NCI-H128 (cell line): ENCODE results near the gene TIFAB.
"Not testable (repeated sequence)": the region's sequence is repeated elsewhere in the genome, so short reads cannot be mapped to it uniquely, and the experiment has no call there.

ENCODE experiments used
- DNase-seq: peaks from one replicate; lab custom pipeline; 2025; ENCODE audit not compliant: unreplicated experiment; lab: John Stamatoyannopoulos, UW

TIFAB gene

DNA sequence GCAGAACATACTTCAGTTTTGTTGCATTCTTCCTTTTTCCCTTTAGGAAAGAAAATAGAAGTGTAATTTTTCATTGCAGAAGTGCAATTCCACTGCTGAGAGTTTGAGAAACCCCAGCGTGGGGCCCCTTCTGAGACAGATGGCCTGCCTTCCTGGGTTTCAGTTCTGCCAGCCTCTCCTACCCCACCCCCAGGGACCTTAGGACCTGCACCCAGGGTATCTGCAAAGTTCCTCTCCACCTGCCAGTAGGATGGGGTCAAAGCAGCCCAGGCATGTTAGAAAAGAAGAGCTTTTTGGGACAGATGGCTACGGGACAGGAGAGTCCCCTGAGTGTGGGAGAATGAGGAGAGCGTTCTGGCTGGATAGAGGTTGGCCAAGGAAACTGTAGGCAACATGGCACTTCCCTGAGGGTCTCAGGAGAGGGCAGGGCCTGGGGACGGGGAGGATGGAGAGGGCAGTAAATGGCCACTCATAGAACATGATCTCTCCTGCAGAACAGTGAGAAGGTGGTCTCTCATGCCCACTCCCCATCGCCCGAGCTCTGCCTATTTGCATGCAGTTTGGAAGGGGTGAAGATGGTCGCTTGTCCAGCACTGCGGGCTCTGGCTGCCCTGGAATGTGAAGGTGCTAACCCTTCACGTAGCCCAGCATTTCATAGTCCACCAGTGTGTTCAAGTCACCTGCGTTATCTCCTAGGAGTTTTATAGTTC is at the start of gene TIFAB:
Gene TIFAB, minus strand, starts transcription at position 31 of the 710 bp plus-strand sequence. CDS start 2,412 bp downstream, outside the sequence.
- no peak for DNase-seq

DNA sequence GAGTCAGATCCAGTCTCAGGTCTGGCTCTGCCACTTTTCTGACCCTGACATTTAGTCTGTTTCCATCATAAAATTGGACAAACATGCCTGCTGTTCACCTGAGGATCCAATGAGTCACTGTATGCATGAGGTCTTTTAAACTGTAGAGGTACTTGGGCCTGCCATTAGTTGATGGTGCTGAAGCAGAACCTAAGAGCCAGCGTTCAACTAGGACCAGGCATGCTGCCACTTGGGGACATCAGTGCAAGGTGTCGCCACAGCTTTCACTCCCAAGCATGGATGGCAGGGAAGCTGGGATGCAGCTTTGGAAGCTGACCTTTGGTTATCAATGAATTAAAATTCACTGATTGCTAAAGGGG is 46.5 kb upstream of the TIFAB start:
- no peak for DNase-seq

- DNase-seq: no peak
Measured at GRCh38 chr5:135497971-135498636, 46.0 kb upstream of the TIFAB start.

DNA sequence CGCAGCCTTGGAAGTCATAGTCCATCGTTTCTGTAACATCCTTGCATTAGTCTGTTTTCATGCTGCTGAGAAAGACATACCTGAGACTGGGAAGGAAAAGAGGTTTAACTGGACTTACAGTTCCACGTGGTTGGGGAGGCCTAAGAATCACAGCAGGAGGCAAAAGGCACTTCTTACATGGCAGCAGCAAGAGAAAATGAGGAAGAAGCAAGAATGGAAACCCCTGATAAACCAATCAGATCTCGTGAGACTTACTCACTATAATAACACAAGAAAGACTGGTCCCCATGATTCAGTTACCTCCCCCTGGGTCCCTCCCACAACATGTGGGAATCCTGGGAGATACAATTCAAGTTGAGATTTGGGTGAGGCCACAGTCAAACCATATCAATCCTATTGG is 43.4 kb upstream of the TIFAB start:
- DNase-seq: not testable (repeated sequence)

GRCh38 chr5:135494196-135494595 is 42.0 kb upstream of the TIFAB start:
- DNase-seq: no peak

DNA sequence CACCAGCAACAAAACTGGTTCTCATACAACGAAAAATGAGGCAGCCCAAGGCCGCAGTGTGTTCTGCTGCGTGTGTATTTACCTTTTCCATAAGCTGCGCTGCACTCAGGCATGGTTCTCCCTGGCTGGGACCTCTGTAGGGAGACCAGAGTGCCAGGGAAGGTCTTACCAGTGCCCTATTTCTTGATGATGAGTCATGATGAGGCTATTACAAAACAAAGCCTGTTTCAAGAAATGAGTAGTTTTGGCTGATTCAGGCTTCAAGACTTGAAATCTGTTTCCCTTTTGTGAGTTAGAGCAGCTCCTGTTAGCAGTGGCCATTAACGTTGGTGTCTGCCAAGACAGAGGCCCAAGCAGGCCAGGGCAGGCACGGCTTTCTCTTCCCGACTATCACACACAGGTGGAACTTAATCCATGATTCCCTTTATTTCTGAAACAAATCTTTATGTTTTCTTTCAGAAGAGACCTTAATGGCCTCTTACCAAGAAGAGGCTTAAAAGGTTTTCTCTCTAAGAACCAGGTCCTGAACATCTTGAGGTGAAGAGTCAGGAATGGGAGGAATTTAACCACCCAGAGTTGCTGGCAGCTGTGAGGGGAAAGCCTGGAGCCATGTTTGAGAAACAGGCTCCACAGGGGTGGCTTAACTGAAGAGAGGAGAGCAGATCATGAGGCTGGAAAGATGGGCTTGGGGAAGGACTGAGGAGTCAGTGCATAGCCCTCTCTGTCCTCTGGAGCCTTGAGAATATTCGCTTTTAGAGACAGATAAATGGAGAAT is 41.4 kb upstream of the TIFAB start:
- DNase-seq: no peak

DNA sequence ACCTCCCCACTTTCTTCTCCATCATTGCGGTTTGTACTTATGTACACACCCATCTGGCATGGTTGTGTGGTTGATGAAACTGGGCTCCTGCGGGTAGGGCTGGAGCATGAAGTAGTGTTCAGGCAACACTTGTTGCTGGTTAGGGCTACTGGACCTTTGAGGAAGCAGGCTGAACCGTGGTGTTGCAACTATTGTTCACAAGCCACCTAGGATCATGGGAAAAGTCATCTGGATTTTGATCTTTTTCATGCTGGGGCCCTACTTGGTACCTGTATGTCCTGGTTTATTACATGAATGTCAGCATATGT is 40.1 kb upstream of the TIFAB start:
- DNase-seq: no peak

GRCh38 chr5:135491552-135492318 is 39.6 kb upstream of the TIFAB start:
- DNase-seq: peak; percentile 81

DNA sequence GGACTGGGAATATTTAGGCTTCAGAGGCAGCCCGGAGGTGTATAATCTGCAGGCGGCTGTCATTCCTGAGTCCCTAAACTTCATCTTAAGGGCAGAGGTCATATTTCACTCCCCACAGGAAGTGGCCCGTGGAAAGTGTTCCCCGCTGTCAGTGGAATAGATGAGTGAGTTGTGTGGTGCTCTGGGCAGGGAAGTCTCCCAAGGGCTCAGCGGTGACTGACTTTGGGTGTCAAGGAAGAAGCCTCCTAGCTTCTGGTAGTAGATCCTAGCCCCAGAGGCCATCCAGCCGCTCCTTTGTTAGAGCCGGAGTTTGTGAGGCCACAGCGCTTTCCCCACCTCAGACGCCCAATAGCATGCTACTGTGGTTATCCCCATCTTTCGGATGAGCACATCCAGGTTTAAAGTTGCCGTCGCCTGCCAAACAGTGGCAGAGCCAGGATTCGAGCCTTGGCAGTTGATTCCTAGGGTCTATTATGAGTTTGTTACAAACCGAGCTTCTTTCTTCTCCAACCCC is 38.9 kb upstream of the TIFAB start:
- DNase-seq: no peak

DNA sequence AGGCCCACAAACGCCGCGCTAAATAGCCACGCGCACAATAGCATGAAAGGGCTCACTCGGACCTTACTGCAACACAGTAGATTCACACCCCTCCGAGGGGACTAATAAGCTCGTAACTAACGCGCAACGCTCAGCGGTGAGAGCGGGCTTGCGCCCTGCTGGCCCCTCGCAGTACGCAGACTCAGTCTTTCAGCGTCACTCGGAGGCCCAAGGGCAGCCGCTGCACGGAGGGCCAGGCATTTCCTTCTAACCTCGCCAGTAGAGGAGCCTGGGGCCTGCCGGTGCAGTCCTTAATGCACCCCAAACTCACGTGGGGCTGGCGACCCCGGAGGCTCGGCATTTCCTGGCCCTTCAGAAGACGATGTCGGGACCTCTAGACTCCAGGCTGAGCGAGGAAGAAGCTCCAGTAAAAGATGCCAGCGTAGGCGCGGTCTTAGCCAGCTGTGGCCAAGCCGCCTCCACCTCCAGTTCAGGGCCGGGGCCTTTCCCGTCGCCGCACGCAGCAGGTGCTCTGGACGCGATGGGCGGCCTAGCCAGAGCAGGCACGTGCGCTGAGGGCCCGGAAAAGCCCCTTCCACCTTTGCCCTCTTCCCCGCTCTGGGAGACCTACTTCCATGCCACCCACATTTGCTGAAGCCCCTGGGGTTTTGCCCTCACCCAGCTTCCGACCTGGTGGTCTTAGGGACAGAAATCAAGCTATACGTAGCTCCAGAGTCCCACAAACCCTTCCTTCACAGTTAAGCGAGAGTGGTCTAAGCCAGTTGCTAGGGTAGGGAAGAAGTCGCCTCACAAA is 38.3 kb upstream of the TIFAB start:
- DNase-seq: no peak

DNA sequence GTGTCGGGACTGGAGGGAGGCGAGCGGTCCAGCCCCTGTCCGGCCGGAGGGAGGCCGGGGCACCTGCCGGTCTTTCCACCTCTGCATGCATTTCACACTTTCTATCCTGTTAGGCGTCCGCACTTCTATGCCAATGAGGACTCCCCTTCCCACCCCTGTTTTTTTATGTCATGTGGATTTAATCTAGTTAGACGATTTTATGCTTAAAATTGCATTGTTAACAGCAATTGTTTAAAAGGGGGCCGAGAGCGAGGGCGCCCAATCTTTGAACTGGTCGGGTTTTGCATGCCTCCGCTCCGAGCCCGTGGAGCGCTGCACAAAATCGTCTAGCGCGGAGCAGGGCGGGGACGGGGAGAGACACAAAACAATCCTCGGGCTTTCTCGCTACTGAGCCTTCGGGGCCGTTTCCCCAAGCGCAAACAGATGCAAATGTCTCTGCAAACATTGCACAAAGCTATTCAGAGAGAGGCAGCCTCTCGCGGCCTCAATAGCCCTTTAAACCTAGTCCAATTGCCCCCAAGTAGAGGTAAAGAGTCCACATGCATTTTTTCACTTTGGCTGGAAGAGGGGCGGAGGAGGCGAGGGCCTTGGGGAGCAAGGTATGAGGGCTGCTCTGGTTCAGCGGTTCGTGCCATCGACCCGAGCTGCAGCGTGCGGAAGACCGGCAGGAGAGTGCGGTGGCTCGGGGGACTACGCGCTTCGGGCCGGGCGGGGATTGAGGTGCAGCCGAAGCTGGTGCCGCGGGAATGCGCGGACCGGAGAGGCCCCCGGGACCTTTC is 37.5 kb upstream of the TIFAB start:
- no peak for DNase-seq

- DNase-seq: peak; percentile 86
Measured at GRCh38 chr5:135488727-135489465, 36.7 kb upstream of the TIFAB start.

DNA sequence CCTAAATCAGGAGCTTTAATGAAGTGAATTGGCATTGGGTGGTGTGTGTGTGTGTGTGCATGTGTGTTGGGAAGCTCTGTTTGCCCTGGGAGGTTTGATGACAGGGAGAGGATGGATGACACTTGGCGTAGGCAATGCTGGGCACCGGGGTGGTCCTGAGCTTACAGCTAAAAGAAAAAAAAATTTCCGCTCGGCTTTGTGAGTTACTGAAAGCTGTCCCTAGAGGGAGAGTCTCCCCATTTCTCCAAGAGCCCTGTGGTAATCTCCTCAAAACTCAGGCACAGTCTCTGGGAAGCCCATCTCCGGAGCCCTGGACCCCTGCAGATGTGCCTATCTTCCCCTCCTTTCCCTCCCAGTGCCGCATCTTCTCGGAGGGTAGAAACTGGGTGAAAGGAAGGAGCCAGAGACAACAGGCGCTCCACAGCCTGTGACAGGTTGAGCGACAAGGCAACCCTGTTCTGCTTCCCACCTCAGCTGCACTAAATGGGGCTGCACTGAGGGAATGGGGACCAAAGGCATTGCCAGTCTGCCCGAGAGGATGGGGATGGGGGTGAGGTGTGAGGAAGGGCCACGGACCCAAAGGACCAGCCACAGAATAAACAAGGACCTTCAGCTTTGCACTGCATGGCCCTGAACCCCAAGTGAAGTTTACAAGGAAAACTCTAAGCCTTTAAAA is 35.8 kb upstream of the TIFAB start:
- DNase-seq: no peak

GRCh38 chr5:135487037-135487395 is 34.9 kb upstream of the TIFAB start:
- no peak for DNase-seq

- DNase-seq: no peak
Measured at GRCh38 chr5:135486131-135487036, 34.2 kb upstream of the TIFAB start.

DNA sequence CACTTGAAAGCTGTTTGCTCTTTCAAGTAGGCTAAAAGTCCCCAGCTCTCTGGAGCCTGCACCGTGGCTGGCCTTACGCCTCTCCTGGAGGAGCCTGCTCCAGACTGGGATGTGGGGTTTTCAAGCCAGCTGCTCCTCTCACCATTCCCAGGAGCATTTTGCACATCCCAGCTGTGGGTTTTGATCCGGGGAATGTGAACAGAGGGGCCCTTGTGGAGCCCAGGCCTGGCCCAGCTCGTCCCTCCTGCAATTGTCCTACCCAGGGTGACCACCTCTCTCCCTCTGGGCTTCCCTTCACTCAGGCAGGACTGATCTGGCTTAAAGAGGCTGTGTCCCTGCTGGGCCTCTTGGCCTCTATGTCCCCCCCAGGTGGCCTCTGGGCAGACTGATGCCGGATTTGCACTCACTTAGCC is 32.5 kb upstream of the TIFAB start:
- DNase-seq: no peak

DNA sequence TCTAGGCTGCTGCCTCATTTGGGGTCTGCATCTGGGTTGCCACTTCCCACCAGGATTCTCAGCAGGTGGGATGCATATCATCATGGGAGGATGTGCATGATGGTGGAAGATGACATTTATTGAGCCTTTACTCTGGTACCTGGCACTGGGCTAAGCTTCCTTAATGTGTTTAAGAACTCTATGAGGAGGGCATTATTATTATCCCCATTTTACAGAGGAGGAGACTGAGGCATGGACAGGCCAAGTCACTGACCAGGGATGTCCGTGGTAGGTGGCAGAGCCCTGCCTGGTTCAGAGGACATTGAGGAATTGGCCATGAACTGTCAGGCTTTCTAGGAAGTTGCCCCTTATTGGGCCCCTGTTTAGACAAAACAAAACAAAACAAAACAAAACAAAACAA is 31.1 kb upstream of the TIFAB start:
- DNase-seq: no peak
